Measurements from ENCODE around the gene ALDOC. TPM values are rescaled to one million over a fixed set of nuclear protein-coding genes. Genes with fewer than 3 reads are reported as not detected.
A peak's percentile ranks its signal among the peaks of the same experiment; 100 is the strongest.

ALDOC gene
- polyA plus RNA-seq, 1 donor (not counting 4 experiments of a cell fraction or from before 2014, with no cell fraction given): 32.5 TPM

DNA sequence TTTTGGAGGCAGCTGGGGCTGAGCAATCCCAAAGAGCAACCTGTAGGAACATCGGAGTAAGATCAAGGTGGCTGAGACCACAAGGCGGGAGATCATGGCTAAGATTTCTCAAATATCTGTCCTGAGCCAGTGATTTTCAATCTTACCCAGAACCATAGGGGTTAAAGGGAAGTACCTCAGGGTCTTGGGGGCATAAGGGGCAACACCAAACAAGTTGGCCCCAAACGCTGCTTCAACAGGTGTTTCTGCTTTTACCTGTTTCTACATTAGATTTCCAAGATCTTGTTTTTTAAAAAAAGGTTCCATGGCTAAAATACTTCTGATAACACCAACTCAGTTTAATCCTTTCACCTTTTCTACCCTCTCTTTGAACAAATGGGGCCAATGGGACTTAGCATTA lies 21.7 kb downstream of the ALDOC start:
- Histone ChIP-seq H3K4me3 (ENCODE audit: control insufficient read depth in 2 of 3, extremely low read depth in 1 of 3, insufficient read depth in 2 of 3, low read depth in 1 of 3, low read length in 3 of 3) (no peak overlapping the region), H3K36me3 (ENCODE audit: control insufficient read depth in 2 of 2, extremely low read depth in 1 of 2, insufficient read depth in 2 of 2, low read length in 2 of 2) (peaks cover 22 to 40% of the 10 kb centered on the region in 2 experiments)

DNA sequence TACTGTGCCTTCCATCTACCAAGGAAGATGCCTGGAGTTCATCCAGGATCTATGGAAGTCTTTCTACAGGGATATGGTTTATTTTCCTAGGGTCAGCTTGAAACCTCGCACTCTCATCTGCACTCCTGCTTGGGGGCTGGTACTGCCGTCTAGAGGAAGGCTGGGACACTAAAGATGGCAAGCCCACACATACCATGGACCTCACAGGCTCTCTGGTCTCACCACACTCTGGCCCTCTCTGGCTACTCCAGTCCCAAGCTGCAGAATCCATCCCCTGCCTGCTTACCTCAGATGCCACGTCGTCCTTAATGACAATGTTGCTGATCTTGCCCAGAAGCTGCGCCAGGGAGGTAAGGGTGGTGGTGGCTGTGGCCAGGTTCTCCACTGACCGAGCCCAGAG lies 22.1 kb downstream of the ALDOC start:
- TF ChIP-seq, protein P1, sequence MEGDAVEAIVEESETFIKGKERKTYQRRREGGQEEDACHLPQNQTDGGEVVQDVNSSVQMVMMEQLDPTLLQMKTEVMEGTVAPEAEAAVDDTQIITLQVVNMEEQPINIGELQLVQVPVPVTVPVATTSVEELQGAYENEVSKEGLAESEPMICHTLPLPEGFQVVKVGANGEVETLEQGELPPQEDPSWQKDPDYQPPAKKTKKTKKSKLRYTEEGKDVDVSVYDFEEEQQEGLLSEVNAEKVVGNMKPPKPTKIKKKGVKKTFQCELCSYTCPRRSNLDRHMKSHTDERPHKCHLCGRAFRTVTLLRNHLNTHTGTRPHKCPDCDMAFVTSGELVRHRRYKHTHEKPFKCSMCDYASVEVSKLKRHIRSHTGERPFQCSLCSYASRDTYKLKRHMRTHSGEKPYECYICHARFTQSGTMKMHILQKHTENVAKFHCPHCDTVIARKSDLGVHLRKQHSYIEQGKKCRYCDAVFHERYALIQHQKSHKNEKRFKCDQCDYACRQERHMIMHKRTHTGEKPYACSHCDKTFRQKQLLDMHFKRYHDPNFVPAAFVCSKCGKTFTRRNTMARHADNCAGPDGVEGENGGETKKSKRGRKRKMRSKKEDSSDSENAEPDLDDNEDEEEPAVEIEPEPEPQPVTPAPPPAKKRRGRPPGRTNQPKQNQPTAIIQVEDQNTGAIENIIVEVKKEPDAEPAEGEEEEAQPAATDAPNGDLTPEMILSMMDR (optimal IDR thresholded peaks at IDR 0.05 in 1 of 3, IDR thresholded peaks at IDR 0.05 in 1 of 3, conservative IDR thresholded peaks at IDR 0.05 in 1 of 3; ENCODE audit: extremely low read depth in 1 of 3, insufficient read depth in 2 of 3, low read length in 3 of 3): peak in 1 of 3 experiments; percentile 30
- TF ChIP-seq EZH2 (IDR thresholded peaks at IDR 0.05; ENCODE audit: low read length): no peak
- FAIRE-seq: no peak
- peaks cover 19 to 35% of the 10 kb centered on the region in 2 experiments for H3K36me3 ChIP-seq (ENCODE audit: control insufficient read depth in 2 of 2, extremely low read depth in 1 of 2, insufficient read depth in 2 of 2, low read length in 2 of 2)

More for the DNA sequence above, 21.7 kb downstream of the ALDOC start:
- peaks cover 6% of the 10 kb centered on the region for H3K4me1 ChIP-seq (ENCODE audit: control insufficient read depth, extremely low read depth, insufficient read depth, low read length)
- FAIRE-seq: no peak
- no peak overlapping the region for H3K27ac ChIP-seq (ENCODE audit: control insufficient read depth, insufficient read depth, low read length)
- H2AFZ ChIP-seq (ENCODE audit: control insufficient read depth, low read length): no peak overlapping the region
- no peak for DNase-seq (ENCODE audit: low read depth, low spot score)
- no peaks in the 10 kb centered on the region for H4K20me1 ChIP-seq (ENCODE audit: control insufficient read depth, extremely low read depth, insufficient read depth, low read length)
- dilution Hi-C loops (cut with MboI; ENCODE audit: extremely low pct_ligation_motif_present, low sequenced_read_pairs): no loop called here
- H3K9ac ChIP-seq (ENCODE audit: control insufficient read depth, extremely low read depth, insufficient read depth, low read length): no peak overlapping the region
- no peak for TF ChIP-seq EZH2 (IDR thresholded peaks at IDR 0.05; ENCODE audit: low read length)
- peaks cover 3% of the 10 kb centered on the region for H3K79me2 ChIP-seq (ENCODE audit: control insufficient read depth, insufficient read depth, low read length)
- H3K9me1 ChIP-seq (ENCODE audit: control insufficient read depth, extremely low read depth, insufficient read depth, low read length): peaks cover 3% of the 10 kb centered on the region
- no peaks in the 10 kb centered on the region for H3K27me3 ChIP-seq (ENCODE audit: control insufficient read depth, extremely low read depth, insufficient read depth, low read length)
- no peaks in the 10 kb centered on the region for H3K9me3 ChIP-seq (ENCODE audit: control insufficient read depth, low read depth, low read length)
- H3K4me2 ChIP-seq (ENCODE audit: control insufficient read depth, extremely low read depth, insufficient read depth, low read depth, low read length): no peak overlapping the region

DNA sequence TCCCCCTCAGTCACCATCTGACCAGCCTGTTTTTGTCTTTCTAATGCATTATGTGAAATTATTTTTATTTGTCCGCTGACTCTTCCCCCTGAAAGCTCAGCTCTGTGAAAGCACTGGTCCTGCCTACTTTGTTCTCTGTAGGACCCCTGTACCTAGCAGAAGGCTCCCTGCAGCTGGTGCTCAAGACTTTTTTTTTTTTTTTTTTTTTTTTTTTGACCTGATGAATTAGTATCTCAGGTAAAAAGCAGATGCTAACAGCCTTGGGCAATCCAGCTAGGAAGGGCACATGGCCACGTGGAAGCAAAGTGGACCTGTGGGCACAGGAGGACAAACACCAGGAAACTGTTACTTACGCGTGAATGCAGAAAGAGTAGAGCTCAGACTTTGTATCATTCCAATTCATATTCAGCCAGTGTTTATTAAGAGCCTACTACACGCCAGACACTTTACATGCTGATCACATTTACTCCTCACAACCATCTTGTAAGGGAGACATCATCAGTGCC lies 23.6 kb downstream of the ALDOC start:
- peaks cover 17 to 31% of the 10 kb centered on the region in 2 experiments for H3K36me3 ChIP-seq (ENCODE audit: control insufficient read depth in 2 of 2, extremely low read depth in 1 of 2, insufficient read depth in 2 of 2, low read length in 2 of 2)
- dilution Hi-C loops (cut with MboI; ENCODE audit: extremely low pct_ligation_motif_present, low sequenced_read_pairs): no loop called here
- H3K9me1 ChIP-seq (ENCODE audit: control insufficient read depth, extremely low read depth, insufficient read depth, low read length): peaks cover 3% of the 10 kb centered on the region
- no peak overlapping the region for H3K27ac ChIP-seq (ENCODE audit: control insufficient read depth, insufficient read depth, low read length)
- H3K9ac ChIP-seq (ENCODE audit: control insufficient read depth, extremely low read depth, insufficient read depth, low read length): no peak overlapping the region
- TF ChIP-seq, protein P1 (optimal IDR thresholded peaks at IDR 0.05 in 1 of 3, IDR thresholded peaks at IDR 0.05 in 1 of 3, conservative IDR thresholded peaks at IDR 0.05 in 1 of 3; ENCODE audit: extremely low read depth in 1 of 3, insufficient read depth in 2 of 3, low read length in 3 of 3): no peak
- TF ChIP-seq EZH2 (IDR thresholded peaks at IDR 0.05; ENCODE audit: low read length): no peak
- H3K27me3 ChIP-seq (ENCODE audit: control insufficient read depth, extremely low read depth, insufficient read depth, low read length): no peaks in the 10 kb centered on the region
- no peaks in the 10 kb centered on the region for H3K9me3 ChIP-seq (ENCODE audit: control insufficient read depth, low read depth, low read length)
- H3K4me2 ChIP-seq (ENCODE audit: control insufficient read depth, extremely low read depth, insufficient read depth, low read depth, low read length): peak overlapping the region; percentile 65
- peaks cover 3% of the 10 kb centered on the region for H3K79me2 ChIP-seq (ENCODE audit: control insufficient read depth, insufficient read depth, low read length)
- peaks cover 6% of the 10 kb centered on the region for H3K4me1 ChIP-seq (ENCODE audit: control insufficient read depth, extremely low read depth, insufficient read depth, low read length)
- H3K4me3 ChIP-seq (ENCODE audit: control insufficient read depth in 2 of 3, extremely low read depth in 1 of 3, insufficient read depth in 2 of 3, low read depth in 1 of 3, low read length in 3 of 3): no peak overlapping the region
- no peak overlapping the region for H2AFZ ChIP-seq (ENCODE audit: control insufficient read depth, low read length)
- FAIRE-seq (no peak), DNase-seq (ENCODE audit: low read depth, low spot score) (no peak)
- H4K20me1 ChIP-seq (ENCODE audit: control insufficient read depth, extremely low read depth, insufficient read depth, low read length): no peaks in the 10 kb centered on the region

More for the DNA sequence above, 22.1 kb downstream of the ALDOC start:
- Histone ChIP-seq H3K4me1 (ENCODE audit: control insufficient read depth, extremely low read depth, insufficient read depth, low read length) (peaks cover 6% of the 10 kb centered on the region), H3K79me2 (ENCODE audit: control insufficient read depth, insufficient read depth, low read length) (peaks cover 3% of the 10 kb centered on the region), H3K9ac (ENCODE audit: control insufficient read depth, extremely low read depth, insufficient read depth, low read length) (no peak overlapping the region), H2AFZ (ENCODE audit: control insufficient read depth, low read length) (no peak overlapping the region), H3K4me3 (ENCODE audit: control insufficient read depth in 2 of 3, extremely low read depth in 1 of 3, insufficient read depth in 2 of 3, low read depth in 1 of 3, low read length in 3 of 3) (no peak overlapping the region), H3K27ac (ENCODE audit: control insufficient read depth, insufficient read depth, low read length) (no peak overlapping the region), H4K20me1 (ENCODE audit: control insufficient read depth, extremely low read depth, insufficient read depth, low read length) (no peaks in the 10 kb centered on the region), H3K9me1 (ENCODE audit: control insufficient read depth, extremely low read depth, insufficient read depth, low read length) (peaks cover 3% of the 10 kb centered on the region), H3K4me2 (ENCODE audit: control insufficient read depth, extremely low read depth, insufficient read depth, low read depth, low read length) (no peak overlapping the region), H3K9me3 (ENCODE audit: control insufficient read depth, low read depth, low read length) (no peaks in the 10 kb centered on the region), H3K27me3 (ENCODE audit: control insufficient read depth, extremely low read depth, insufficient read depth, low read length) (no peaks in the 10 kb centered on the region)
- DNase-seq (ENCODE audit: low read depth, low spot score): no peak
- dilution Hi-C loops (cut with MboI; ENCODE audit: extremely low pct_ligation_motif_present, low sequenced_read_pairs): no loop called here
